Measurements from ENCODE around the gene ZNF286A.
"Not testable (repeated sequence)": the region's sequence is repeated elsewhere in the genome, so short reads cannot be mapped to it uniquely, and the experiment has no call there.

DNA sequence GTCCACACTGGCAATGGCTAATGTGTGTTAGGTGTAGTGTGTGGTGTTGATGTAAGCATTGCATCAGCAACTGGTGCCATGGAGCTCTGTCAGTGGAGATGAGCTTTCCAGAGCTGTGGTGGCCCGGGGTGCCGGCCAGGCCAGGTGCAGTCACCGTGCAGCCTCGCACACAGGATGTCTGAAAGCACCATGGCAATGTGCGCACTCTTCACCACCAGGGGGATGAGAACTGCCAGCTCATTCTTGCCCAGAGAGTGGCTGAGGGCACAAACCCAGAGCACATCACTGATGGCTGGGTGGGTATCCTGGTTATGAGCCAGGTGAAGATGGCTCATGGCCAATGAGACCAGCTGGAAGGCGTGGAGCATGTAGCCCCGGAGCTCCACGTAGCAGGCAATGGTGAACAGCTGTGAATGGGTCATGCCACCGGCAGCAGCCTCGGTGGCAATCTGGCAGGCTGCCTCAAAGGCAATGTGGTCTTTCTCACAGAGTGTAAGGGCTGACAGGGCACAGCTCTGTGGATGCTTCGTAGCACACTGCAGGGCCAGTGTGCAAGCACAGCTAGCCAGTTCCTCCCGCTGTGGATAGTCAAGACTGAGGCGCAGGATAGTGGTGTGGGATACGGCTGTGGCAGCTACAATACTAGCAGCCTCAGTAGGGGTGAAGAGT, 69.4 kb downstream of the ZNF286A start:
- not testable (repeated sequence) for TF ChIP-seq SIN3A (IDR thresholded peaks at IDR 0.05; ENCODE audit: borderline replicate concordance, insufficient read depth, low read depth, low read length); POLR2AphosphoS5 (IDR thresholded peaks at IDR 0.05; ENCODE audit: low read depth, low read length)
